Neuronal stem cell (in vitro differentiated cells): ENCODE data around the gene SLC7A10.
A peak's percentile ranks its signal among the peaks of the same experiment; 100 is the strongest.

ENCODE experiments used
- DNase-seq: peaks from one replicate; pipeline ENCODE4 v3.0.0-alpha.2; 2013; ENCODE audit warnings: low spot score
- H2AFZ ChIP-seq: one replicate; pipeline ENCODE4 v1.6.1; 2013; ENCODE audit warnings: mild to moderate bottlenecking, low read length, inconsistent platforms
- H2AK5ac ChIP-seq: 2 replicates; pipeline ENCODE4 v1.6.1; 2013; ENCODE audit warnings: low read depth, mild to moderate bottlenecking, inconsistent platforms, low read length, moderate library complexity, mixed read lengths
- H2BK120ac ChIP-seq: 2 replicates; pipeline ENCODE4 v1.6.1; 2013; ENCODE audit warnings: low read depth, mild to moderate bottlenecking, inconsistent platforms, low read length, moderate library complexity, mixed read lengths
- H2BK12ac ChIP-seq: one replicate; pipeline ENCODE4 v1.6.1; 2013; ENCODE audit warnings: low read length, inconsistent platforms
- H2BK15ac ChIP-seq: 2 replicates; pipeline ENCODE4 v1.6.1; 2013; ENCODE audit warnings: mild to moderate bottlenecking, low read length, inconsistent platforms, mixed read lengths
- H2BK5ac ChIP-seq: one replicate; pipeline ENCODE4 v1.6.1; 2013; ENCODE audit warnings: inconsistent platforms, mild to moderate bottlenecking, low read length, moderate library complexity
- H3K14ac ChIP-seq: one replicate; pipeline ENCODE4 v1.6.1; 2013; ENCODE audit warnings: low read length, inconsistent platforms
- H3K18ac ChIP-seq: 2 replicates; pipeline ENCODE4 v1.6.1; 2013; ENCODE audit warnings: low read length, inconsistent platforms
- H3K23ac ChIP-seq: 2 replicates; pipeline ENCODE4 v1.6.1; 2013; ENCODE audit warnings: low read depth, mild to moderate bottlenecking, mixed read lengths, low read length, inconsistent platforms; ENCODE audit not compliant: poor library complexity
- H3K27ac ChIP-seq: replicated peaks from 3 replicates; pipeline ENCODE4 v1.5.1; 2013; ENCODE audit warnings: low read length, inconsistent platforms
- H3K27me3 ChIP-seq, 3 experiments: 2 replicates each; pipeline ENCODE4 v1.6.1; 2013; ENCODE audit warnings: low read length in 3 of 3, mild to moderate bottlenecking in 2 of 3, inconsistent platforms in 1 of 3, low read depth in 1 of 3, mixed read lengths in 1 of 3, moderate library complexity in 1 of 3; ENCODE audit not compliant: control insufficient read depth in 3 of 3, insufficient read depth in 3 of 3
- H3K36me3 ChIP-seq, 2 donors: replicated peaks in 1 of 2; 2 replicates each; pipeline ENCODE4 v1.6.1; 2013; ENCODE audit warnings: low read length in 2 of 2; ENCODE audit not compliant: control insufficient read depth in 2 of 2, insufficient read depth in 2 of 2
- H3K4ac ChIP-seq: 2 replicates; pipeline ENCODE4 v1.6.1; 2013; ENCODE audit warnings: inconsistent platforms, mild to moderate bottlenecking, low read length, moderate library complexity
- H3K4me1 ChIP-seq, 2 donors: 1 replicate in 1 of 2; 2 replicates in 1 of 2; pipeline ENCODE4 v1.6.1; 2013; ENCODE audit warnings: low read length in 2 of 2, low read depth in 1 of 2; ENCODE audit not compliant: control insufficient read depth in 2 of 2, insufficient read depth in 1 of 2
- H3K4me2 ChIP-seq: one replicate; pipeline ENCODE4 v1.6.1; 2013; ENCODE audit warnings: mild to moderate bottlenecking, low read length, inconsistent platforms; ENCODE audit not compliant: insufficient read depth, poor library complexity, severe bottlenecking
- H3K4me3 ChIP-seq, 2 donors: 2 replicates each; pipeline ENCODE4 v1.5.1; 2013; ENCODE audit warnings: low read length in 2 of 2, mild to moderate bottlenecking in 2 of 2, inconsistent platforms in 1 of 2, moderate library complexity in 1 of 2
- H3K79me1 ChIP-seq: one replicate; pipeline ENCODE4 v1.6.1; 2013; ENCODE audit warnings: low read depth, mild to moderate bottlenecking, inconsistent platforms, low read length, moderate library complexity
- H3K9ac ChIP-seq: one replicate; pipeline ENCODE4 v1.6.1; 2013; ENCODE audit warnings: mild to moderate bottlenecking, low read depth, low read length, inconsistent platforms; ENCODE audit not compliant: poor library complexity
- H3K9me3 ChIP-seq, 2 donors: replicated peaks in 1 of 2; 2 replicates each; pipeline versions ENCODE3 to v1.6.1; 2013; ENCODE audit warnings: low read length in 2 of 2, mild to moderate bottlenecking in 2 of 2, inconsistent platforms in 1 of 2, low read depth in 1 of 2, mixed read lengths in 1 of 2, moderate library complexity in 1 of 2; ENCODE audit not compliant: control insufficient read depth in 2 of 2, insufficient read depth in 1 of 2
- H4K8ac ChIP-seq: one replicate; pipeline ENCODE4 v1.6.1; 2013; ENCODE audit warnings: low read depth, mild to moderate bottlenecking, inconsistent platforms, low read length, moderate library complexity
- H4K91ac ChIP-seq: one replicate; pipeline ENCODE4 v1.6.1; 2013; ENCODE audit warnings: low read length, low read depth, mild to moderate bottlenecking, inconsistent platforms; ENCODE audit not compliant: poor library complexity
- WGBS, 2 donors: extraction: QIAGEN DNeasy Blood & Tissue Kit; methylation state at CpG; one replicate each; pipeline ENCODE4 v1.1.7; 2013; ENCODE audit warnings: missing lambda C conversion rate in 2 of 2, mixed read lengths in 1 of 2; ENCODE audit not compliant: insufficient read length in 2 of 2, insufficient replicate concordance in 1 of 2; ENCODE audit errors: extremely low coverage in 2 of 2; 5-methylcytosine and 5-hydroxymethylcytosine counted together

Gene SLC7A10

DNA sequence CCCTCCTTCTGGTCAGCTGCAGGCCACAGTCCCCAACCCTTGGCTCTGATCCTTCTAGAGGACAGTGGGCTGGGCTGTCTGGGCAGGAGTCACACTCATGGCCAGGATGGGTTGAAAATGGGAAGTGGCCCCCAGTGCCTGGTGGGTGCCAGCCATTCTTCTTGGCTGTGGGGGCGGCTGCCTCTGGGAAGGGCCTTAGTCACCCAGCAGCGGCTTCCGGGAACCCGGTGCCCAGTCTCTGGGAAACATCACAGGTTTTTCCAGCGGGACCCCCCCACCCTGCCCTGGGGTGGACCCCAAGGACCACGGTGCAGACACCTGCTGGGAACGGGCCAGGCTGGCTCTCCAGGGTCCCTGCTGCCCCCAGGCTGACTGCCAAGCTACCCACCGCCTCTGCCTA is 27.3 kb upstream of the SLC7A10 start:
- H3K4me3 ChIP-seq: no peak overlapping the region
- WGBS, 2 donors: no CpG with 5 or more reads among the region's 8 CpGs
- no peak overlapping the region for H2BK12ac ChIP-seq
- no peaks in the 10 kb centered on the region for H3K36me3 ChIP-seq
- H2AK5ac ChIP-seq: peak overlapping the region; percentile 56
- H3K23ac ChIP-seq: peak overlapping the region; percentile 70
- no peak for DNase-seq
- peaks cover 2% of the 10 kb centered on the region for H3K79me1 ChIP-seq
- H3K4me2 ChIP-seq: no peak overlapping the region
- H2BK5ac ChIP-seq: no peak overlapping the region
- no peak overlapping the region for H2BK15ac ChIP-seq
- peaks cover 0 to 4% of the 10 kb centered on the region in 2 donors for H3K4me1 ChIP-seq
- H3K14ac ChIP-seq: no peak overlapping the region
- H2BK120ac ChIP-seq: no peak overlapping the region
- H3K27ac ChIP-seq: no peak overlapping the region
- H3K9me3 ChIP-seq: peaks cover 0 to 6% of the 10 kb centered on the region in 2 donors
- peak overlapping the region; percentile 9 for H3K18ac ChIP-seq
- H4K8ac ChIP-seq: no peak overlapping the region
- no peaks in the 10 kb centered on the region for H3K27me3 ChIP-seq
- no peak overlapping the region for H4K91ac ChIP-seq
- no peak overlapping the region for H2AFZ ChIP-seq
- no peak overlapping the region for H3K4ac ChIP-seq
- H3K9ac ChIP-seq: no peak overlapping the region

DNA sequence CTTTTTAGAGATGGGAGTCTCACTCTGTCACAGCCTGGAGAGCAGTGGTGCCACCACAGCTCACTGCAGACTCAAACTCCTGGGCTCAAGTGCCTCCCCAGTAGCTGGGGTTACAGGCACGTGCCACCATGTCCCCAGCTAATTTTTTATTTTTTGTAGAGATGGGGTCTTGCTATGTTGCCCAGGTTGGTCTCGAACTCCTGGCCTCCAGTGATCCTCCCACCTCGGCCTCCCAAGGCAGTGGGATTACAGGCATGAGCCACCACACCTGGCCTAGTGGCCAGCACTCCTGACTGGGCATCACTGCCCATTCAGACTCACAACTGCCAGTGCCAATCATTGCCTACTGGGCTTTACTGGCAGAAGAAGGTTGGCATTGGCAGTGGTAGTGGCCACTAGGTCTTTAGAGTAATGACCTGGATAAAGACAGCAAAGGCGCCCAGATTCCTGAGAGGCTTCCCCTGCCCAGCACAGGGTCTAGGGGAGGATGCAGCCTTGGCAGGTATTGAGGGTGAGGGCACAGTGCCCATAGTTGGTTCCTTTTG is 26.8 kb upstream of the SLC7A10 start:
- Histone ChIP-seq H2BK15ac (no peak overlapping the region), H3K79me1 (peaks cover 2% of the 10 kb centered on the region), H2AK5ac (peak overlapping the region; percentile 56), H3K9me3 (peaks cover 0 to 6% of the 10 kb centered on the region in 2 donors), H3K27ac (no peak overlapping the region), H3K9ac (no peak overlapping the region), H3K18ac (no peak overlapping the region), H2BK120ac (no peak overlapping the region), H3K4ac (no peak overlapping the region), H3K4me2 (no peak overlapping the region), H3K4me3 (no peak overlapping the region), H3K27me3 (no peaks in the 10 kb centered on the region), H4K8ac (no peak overlapping the region), H3K23ac (peak overlapping the region; percentile 6), H3K36me3 (no peaks in the 10 kb centered on the region), H2BK12ac (no peak overlapping the region), H2BK5ac (no peak overlapping the region), H2AFZ (no peak overlapping the region), H3K4me1 (peaks cover 0 to 4% of the 10 kb centered on the region in 2 donors), H4K91ac (no peak overlapping the region), H3K14ac (no peak overlapping the region)
- no CpG with 5 or more reads among the region's 4 CpGs for WGBS, 2 donors
- no peak for DNase-seq

DNA sequence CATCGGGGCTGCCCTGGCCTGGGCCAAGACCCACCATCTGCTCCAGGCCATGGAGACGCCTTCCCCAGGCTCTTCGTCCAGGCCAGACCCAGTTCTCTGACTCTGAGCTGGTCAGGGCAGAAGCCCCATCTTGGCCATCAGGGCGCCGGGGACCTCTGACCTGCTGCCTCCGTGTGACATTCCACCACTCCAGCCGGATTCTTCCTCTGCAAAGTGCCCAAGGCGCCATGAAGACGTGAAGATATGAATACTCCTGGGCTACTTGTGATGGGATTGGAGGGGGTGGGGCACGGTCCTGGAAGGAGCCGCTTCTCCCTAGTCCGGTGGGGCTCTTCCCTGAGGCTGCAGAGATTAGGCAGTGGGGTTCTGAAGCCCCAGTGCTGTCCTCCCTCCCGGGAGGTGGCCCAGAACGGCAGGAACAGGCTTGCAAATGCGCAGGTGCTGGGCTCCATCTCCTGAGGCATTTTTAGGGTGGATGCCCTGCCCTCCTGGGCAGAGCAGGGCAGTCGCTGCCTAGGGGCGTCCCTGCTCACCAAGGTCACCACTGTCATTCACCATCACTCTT is 26.0 kb upstream of the SLC7A10 start:
- Histone ChIP-seq H4K91ac (no peak overlapping the region), H3K79me1 (peaks cover 2% of the 10 kb centered on the region), H3K4me1 (peaks cover 0 to 4% of the 10 kb centered on the region in 2 donors), H3K23ac (peak overlapping the region; percentile 45), H3K9ac (no peak overlapping the region), H3K4me3 (no peak overlapping the region), H3K27me3 (no peaks in the 10 kb centered on the region), H2BK5ac (peak overlapping the region; percentile 75), H3K4me2 (no peak overlapping the region), H3K27ac (no peak overlapping the region), H2BK12ac (no peak overlapping the region), H3K4ac (no peak overlapping the region), H3K9me3 (peaks cover 0 to 6% of the 10 kb centered on the region in 2 donors), H3K14ac (no peak overlapping the region), H4K8ac (no peak overlapping the region), H3K36me3 (no peaks in the 10 kb centered on the region), H2BK15ac (no peak overlapping the region), H2AK5ac (no peak overlapping the region), H2AFZ (no peak overlapping the region), H2BK120ac (no peak overlapping the region), H3K18ac (peak overlapping the region; percentile 29)
- no peak for DNase-seq
- WGBS, 2 donors: no CpG with 5 or more reads among the region's 17 CpGs

DNA sequence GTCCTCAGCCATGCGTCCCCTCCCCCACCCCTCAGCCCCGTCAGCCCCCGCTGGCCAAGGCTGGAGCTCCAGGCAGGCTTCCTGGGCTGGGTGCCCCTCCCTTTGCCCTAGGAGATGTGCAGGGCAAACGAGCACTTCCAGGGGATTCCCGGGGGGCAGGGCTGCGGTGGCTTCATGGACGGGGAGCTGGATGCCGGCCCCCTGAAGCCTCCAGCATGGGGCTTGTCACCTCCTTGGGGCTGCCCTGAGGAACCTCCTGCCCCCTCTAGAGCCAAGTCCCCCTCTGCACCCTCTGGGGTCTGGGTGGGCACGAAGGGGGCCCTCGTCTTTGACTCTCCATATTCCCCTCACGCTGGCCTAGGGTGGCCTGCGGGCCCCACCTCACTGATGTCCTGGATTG is 25.4 kb upstream of the SLC7A10 start:
- peaks cover 2% of the 10 kb centered on the region for H3K79me1 ChIP-seq
- peak overlapping the region; percentile 74 for H3K18ac ChIP-seq
- peak overlapping the region; percentile 73 for H3K14ac ChIP-seq
- H2AK5ac ChIP-seq: peak overlapping the region; percentile 69
- no peaks in the 10 kb centered on the region for H3K27me3 ChIP-seq
- H3K23ac ChIP-seq: peak overlapping the region; percentile 45
- no peak overlapping the region for H3K27ac ChIP-seq
- no peak overlapping the region for H2BK120ac ChIP-seq
- no peak overlapping the region for H2AFZ ChIP-seq
- no peak overlapping the region for H3K9ac ChIP-seq
- H3K36me3 ChIP-seq: no peaks in the 10 kb centered on the region
- DNase-seq: no peak
- H2BK5ac ChIP-seq: peak overlapping the region; percentile 75
- H3K4me1 ChIP-seq: peaks cover 0 to 4% of the 10 kb centered on the region in 2 donors
- peak overlapping the region; percentile 15 for H2BK15ac ChIP-seq
- H3K4ac ChIP-seq: no peak overlapping the region
- H4K91ac ChIP-seq: no peak overlapping the region
- WGBS, 2 donors: no CpG with 5 or more reads among the region's 12 CpGs
- no peak overlapping the region for H2BK12ac ChIP-seq
- no peak overlapping the region for H4K8ac ChIP-seq
- H3K9me3 ChIP-seq: peaks cover 2 to 8% of the 10 kb centered on the region in 2 donors
- no peak overlapping the region for H3K4me3 ChIP-seq
- H3K4me2 ChIP-seq: no peak overlapping the region
